Measurements from ENCODE around the gene USP49.
A peak's percentile ranks its signal among the peaks of the same experiment; 100 is the strongest.
"Not testable (repeated sequence)": the region's sequence is repeated elsewhere in the genome, so short reads cannot be mapped to it uniquely, and the experiment has no call there.

The USP49 gene

GRCh38 chr6:41774841-41775240, 120.3 kb downstream of the USP49 start:
- H3K4me3 ChIP-seq (ENCODE audit: low read length): no peak overlapping the region
- TF ChIP-seq, protein P1, sequence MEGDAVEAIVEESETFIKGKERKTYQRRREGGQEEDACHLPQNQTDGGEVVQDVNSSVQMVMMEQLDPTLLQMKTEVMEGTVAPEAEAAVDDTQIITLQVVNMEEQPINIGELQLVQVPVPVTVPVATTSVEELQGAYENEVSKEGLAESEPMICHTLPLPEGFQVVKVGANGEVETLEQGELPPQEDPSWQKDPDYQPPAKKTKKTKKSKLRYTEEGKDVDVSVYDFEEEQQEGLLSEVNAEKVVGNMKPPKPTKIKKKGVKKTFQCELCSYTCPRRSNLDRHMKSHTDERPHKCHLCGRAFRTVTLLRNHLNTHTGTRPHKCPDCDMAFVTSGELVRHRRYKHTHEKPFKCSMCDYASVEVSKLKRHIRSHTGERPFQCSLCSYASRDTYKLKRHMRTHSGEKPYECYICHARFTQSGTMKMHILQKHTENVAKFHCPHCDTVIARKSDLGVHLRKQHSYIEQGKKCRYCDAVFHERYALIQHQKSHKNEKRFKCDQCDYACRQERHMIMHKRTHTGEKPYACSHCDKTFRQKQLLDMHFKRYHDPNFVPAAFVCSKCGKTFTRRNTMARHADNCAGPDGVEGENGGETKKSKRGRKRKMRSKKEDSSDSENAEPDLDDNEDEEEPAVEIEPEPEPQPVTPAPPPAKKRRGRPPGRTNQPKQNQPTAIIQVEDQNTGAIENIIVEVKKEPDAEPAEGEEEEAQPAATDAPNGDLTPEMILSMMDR (conservative IDR thresholded peaks at IDR 0.05; ENCODE audit: low read length): no peak
- DNase-seq (ENCODE audit: low read depth): no peak

DNA sequence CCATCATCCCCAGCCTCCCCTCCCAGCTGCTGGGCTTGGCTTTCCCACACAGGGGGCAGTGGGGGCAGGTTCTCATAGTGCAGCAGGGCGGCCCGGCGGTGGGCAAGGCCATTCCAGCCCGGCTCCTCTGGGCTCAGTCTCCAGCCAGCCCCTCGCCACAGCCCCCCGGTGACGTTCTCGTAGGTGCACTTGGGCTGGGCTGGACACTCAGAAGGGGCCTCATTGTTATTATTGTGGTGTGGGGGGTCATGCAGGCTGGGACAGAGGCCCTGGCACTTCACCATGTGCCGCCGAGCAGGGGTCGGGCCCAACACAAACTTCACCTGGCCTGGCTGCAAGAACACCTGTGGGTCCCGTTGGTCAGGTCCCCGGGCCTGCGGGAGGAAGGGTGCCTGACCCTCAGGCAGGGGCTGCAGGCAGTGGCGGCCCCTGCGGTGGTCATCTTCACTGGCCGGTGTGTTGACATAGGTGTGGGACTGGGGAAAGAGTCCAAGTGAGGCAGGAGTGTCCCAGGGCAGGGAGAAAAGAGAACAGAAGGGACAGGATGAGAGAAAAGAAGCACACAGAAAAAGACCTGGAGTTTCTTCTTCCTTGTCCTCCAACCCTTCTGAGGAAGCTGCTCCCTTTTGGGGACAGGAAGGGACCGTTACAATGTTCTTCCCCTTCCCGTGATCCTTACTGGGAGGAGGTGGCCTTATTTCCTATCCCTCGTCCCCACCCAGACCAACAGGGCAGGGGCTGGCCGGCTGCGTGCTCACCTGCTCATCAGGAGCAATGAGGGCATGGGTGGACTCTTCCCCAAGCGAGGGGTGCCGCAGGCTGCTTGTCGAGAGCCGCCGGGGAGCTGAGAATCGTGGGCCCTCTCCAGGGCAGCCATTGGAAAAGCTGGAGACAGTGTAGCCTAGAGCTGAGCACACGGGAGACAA, 123.9 kb downstream of the USP49 start:
- DNase-seq (ENCODE audit: low read depth): no peak
- H3K4me3 ChIP-seq (ENCODE audit: low read length): no peak overlapping the region
- TF ChIP-seq, protein P1 (conservative IDR thresholded peaks at IDR 0.05; ENCODE audit: low read length): no peak

- no peak overlapping the region for H3K4me3 ChIP-seq (ENCODE audit: low read length)
- DNase-seq (ENCODE audit: low read depth): no peak
- TF ChIP-seq, protein P1 (conservative IDR thresholded peaks at IDR 0.05; ENCODE audit: low read length): no peak
Observed at GRCh38 chr6:41770381-41771057, 124.7 kb downstream of the USP49 start.

GRCh38 chr6:41769376-41769775, 125.8 kb downstream of the USP49 start:
- no peak for DNase-seq (ENCODE audit: low read depth)
- H3K4me3 ChIP-seq (ENCODE audit: low read length): no peak overlapping the region
- TF ChIP-seq, protein P1 (conservative IDR thresholded peaks at IDR 0.05; ENCODE audit: low read length): no peak

GRCh38 chr6:41768545-41769308, 126.4 kb downstream of the USP49 start:
- no peak overlapping the region for H3K4me3 ChIP-seq (ENCODE audit: low read length)
- DNase-seq (ENCODE audit: low read depth): no peak
- TF ChIP-seq, protein P1 (conservative IDR thresholded peaks at IDR 0.05; ENCODE audit: low read length): no peak

DNA sequence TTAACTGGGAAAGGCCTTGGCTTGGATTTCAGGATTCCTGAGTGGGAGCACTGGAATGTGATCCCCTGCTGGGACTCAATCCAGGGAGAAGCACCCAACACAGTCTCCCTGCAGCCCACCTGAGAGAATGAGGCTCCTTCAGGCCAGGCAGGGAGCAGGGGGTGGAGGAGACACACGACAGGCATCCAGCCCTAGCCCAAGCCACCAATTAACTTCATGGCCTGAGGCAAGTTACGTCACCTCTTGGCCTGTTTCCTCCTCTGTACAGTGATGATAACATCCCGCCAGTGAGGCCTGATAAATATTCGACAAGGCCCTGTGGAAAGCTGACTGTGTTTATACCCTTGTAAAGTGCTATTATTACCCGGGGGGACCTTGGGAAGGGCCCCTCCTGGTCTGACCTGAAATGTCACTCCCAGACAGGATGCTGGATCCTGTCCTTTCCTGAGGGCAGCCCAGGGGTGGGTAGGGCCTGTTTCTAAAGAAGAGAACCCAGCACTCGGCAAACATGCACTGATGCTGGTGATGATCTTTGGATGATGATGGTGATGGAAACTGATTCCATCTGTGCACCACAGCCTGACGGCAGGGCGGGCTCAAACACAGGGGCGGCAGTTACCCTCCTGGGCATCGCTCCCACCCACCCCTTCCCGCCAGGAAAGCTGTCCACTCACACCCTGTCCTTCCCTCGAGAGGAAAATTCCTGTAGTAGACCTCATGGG, 127.9 kb downstream of the USP49 start:
- H3K4me3 ChIP-seq (ENCODE audit: low read length): no peak overlapping the region
- TF ChIP-seq, protein P1 (conservative IDR thresholded peaks at IDR 0.05; ENCODE audit: low read length): no peak
- peak; percentile 82 for DNase-seq (ENCODE audit: low read depth)

DNA sequence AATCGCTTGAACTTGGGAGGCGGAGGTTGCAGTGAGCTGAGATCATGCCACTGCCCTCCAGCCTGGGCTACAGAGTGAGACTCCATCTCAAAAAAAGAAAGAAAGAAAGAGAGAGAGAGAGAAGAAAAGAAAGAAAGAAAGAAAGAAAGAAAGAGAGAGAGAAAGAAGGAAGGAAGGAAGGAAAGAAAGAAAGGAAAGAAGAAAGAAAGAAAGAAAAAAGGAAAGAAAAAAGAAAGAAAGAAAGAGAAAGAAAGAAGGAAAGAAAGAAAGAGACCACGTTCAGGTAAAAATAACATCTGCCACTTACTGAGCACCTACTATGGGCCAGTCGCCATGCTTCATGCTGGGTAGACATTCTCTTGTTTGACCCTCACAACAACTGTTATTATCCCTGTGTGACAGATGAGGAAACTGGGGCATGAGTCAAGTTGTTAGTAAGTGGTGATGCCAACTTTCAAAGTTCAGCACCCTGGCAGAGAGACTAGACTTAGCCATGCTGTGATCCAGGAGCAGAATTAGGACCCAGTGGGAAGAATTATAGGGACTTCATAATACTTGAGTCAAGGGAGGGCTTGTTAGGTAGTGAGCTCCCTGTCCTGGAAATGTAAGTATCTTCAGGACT, 129.0 kb downstream of the USP49 start:
- not testable (repeated sequence) for DNase-seq (ENCODE audit: low read depth); H3K4me3 ChIP-seq (ENCODE audit: low read length)

All from AG10803 (cell line).